NCI-H69 (cell line): ENCODE results near the gene ZBTB32.
"Not testable (repeated sequence)": the region's sequence is repeated elsewhere in the genome, so short reads cannot be mapped to it uniquely, and the experiment has no call there.

ENCODE experiments used
- DNase-seq: peaks from one replicate; lab custom pipeline; 2025; lab: John Stamatoyannopoulos, UW

The ZBTB32 gene

DNA sequence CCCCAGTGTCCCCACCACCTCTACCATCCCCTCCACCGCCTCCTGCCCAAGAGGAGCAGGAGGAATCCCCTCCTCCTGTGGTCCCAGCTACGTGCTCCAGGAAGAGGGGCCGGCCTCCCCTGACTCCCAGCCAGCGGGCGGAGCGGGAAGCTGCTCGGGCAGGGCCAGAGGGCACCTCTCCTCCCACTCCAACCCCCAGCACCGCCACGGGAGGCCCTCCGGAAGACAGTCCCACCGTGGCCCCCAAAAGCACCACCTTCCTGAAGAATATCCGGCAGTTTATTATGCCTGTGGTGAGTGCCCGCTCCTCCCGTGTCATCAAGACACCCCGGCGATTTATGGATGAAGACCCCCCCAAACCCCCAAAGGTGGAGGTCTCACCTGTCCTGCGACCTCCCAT, 16.3 kb downstream of the ZBTB32 start:
- DNase-seq = no peak

DNA sequence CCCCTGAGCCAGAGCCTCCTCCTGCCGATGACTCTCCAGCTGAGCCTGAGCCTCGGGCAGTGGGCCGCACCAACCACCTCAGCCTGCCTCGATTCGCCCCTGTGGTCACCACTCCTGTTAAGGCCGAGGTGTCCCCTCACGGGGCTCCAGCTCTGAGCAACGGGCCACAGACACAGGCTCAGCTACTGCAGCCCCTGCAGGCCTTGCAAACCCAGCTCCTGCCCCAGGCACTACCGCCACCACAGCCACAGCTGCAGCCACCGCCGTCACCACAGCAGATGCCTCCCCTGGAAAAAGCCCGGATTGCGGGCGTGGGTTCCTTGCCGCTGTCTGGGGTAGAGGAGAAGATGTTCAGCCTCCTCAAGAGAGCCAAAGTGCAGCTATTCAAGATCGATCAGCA, 17.0 kb downstream of the ZBTB32 start:
- no peak for DNase-seq

DNA sequence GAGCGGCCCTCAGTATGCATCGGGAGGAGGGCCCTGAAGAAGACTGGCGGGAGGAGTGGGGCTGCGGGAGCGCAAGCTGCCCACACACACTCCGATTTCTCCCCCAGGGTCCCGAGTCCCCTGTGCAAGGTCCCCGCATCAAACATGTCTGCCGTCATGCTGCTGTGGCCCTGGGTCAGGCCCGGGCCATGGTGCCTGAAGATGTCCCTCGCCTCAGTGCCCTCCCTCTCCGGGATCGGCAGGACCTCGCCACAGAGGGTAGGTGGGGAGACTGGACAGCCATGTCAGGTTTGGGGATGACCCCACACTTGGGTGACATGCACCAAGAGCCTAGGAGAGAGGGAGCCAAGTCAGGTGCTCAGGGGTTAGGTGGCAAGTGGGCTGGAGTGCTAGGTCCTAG, 18.1 kb downstream of the ZBTB32 start:
- no peak for DNase-seq

DNA sequence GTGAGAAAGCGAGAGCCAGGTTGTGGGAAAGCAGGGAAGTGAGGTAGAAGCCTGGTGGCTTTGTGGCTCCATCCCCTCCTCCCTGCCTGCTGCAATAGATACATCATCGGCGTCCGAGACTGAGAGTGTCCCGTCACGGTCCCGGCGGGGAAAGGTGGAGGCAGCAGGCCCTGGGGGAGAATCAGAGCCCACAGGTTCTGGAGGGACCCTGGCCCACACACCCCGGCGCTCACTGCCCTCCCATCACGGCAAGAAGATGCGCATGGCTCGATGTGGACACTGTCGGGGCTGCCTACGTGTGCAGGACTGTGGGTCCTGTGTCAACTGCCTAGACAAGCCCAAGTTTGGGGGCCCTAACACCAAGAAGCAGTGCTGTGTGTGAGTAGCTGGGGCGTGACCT, 18.5 kb downstream of the ZBTB32 start:
- DNase-seq = no peak

DNA sequence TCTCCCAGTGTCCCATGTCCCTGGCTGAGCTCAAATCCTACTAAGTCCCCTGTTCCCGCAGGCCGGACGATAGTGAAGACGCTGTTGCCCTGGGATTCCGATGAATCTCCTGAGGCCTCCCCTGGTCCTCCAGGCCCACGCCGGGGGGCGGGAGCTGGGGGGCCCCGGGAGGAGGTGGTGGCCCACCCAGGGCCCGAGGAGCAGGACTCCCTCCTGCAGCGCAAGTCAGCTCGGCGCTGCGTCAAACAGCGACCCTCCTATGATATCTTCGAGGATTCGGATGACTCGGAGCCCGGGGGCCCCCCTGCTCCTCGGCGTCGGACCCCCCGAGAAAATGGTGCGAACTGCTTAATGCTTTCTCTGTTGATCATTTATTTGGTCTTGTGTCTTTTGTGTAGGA, 19.3 kb downstream of the ZBTB32 start:
- DNase-seq = no peak

DNA sequence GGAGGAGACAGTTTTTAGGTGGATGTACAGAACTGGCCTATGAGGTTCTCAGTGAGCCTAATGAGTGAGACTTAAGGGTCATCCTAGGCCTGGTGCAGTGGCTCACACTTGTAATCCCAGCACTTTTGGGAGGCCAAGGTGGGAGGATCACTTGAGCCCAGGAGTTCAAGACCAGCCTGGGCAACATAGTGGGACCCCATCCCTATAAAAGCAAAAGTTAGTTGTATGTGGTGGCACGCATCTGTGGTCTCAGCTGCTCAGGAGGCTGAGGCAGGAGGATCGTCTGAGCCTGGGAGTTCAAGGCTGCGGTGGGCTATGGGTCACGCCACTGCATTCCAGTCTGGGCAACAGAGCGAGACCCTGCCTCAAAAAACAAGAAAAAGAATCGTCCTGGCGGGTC, 19.8 kb downstream of the ZBTB32 start:
- DNase-seq = not testable (repeated sequence)

DNA sequence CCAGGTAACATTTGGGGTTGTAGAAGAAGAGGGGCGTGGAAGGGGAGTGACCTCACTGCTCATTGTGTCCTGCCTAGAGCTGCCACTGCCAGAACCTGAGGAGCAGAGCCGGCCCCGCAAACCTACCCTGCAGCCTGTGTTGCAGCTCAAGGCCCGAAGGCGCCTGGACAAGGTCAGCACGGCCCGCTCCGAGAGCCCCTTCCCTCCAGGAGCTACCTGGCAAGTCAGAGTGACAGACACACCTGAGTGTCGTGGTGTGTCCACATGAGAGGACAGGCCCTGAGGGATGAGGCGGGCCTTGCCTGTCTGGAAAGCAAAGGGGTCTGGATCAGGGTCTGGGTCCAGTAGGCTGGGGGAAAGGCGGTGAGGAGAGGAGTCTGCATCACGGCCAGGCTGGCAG, 20.2 kb downstream of the ZBTB32 start:
- no peak for DNase-seq

DNA sequence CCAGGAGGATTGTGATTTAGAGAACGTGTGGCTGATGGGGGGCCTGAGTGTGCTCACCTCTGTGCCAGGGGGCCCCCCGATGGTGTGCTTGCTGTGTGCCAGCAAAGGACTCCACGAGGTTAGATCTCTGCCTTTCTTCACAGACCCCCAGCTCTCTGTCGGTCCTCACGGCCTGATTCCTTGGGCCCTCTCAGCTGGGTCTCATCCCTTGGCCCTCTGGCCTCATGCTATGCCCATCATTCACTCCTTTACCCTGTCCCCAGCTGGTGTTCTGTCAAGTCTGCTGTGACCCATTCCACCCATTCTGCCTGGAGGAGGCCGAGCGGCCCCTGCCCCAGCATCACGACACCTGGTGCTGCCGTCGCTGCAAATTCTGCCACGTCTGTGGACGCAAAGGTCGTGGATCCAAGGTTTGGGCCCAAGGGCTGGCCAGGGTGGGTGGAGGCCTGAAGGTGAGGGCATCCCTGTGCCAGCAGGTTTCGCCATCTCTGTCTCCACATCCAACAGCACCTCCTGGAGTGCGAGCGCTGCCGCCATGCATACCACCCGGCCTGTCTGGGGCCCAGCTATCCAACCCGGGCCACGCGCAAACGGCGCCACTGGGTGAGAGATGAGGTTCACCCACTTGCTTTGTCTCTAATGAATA, 21.0 kb downstream of the ZBTB32 start:
- DNase-seq = no peak

DNA sequence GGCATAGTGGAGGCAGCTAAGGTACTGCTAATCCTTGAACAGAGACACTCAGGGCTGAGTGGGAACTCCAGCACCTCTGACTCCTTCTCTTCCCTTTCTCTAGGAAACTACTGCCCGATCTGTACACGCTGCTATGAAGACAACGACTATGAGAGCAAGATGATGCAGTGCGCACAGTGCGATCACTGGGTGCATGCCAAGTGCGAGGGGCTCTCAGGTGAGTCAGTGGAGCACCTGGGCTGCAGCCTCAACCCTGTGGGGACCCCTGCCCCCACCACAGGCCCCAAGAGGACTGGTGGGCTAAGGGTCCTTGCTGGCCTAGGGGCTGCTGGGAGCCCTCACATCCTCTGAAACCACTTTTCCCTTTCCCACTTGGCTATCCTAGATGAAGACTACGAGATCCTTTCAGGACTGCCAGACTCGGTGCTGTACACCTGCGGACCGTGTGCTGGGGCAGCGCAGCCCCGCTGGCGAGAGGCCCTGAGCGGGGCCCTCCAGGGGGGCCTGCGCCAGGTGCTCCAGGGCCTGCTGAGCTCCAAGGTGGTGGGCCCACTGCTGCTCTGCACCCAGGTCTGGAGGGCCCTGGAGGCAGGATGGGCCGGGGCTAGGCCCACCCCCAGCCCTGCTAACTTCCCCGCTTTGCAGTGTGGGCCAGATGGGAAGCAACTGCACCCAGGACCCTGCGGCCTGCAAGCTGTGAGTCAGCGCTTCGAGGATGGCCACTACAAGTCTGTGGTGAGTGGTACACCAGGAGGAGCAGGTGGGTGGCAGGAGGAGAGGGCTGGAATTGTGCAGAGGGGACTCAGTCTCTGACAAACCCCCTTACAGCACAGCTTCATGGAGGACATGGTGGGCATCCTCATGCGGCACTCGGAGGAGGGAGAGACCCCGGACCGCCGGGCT, 22.9 kb downstream of the ZBTB32 start:
- no peak for DNase-seq

DNA sequence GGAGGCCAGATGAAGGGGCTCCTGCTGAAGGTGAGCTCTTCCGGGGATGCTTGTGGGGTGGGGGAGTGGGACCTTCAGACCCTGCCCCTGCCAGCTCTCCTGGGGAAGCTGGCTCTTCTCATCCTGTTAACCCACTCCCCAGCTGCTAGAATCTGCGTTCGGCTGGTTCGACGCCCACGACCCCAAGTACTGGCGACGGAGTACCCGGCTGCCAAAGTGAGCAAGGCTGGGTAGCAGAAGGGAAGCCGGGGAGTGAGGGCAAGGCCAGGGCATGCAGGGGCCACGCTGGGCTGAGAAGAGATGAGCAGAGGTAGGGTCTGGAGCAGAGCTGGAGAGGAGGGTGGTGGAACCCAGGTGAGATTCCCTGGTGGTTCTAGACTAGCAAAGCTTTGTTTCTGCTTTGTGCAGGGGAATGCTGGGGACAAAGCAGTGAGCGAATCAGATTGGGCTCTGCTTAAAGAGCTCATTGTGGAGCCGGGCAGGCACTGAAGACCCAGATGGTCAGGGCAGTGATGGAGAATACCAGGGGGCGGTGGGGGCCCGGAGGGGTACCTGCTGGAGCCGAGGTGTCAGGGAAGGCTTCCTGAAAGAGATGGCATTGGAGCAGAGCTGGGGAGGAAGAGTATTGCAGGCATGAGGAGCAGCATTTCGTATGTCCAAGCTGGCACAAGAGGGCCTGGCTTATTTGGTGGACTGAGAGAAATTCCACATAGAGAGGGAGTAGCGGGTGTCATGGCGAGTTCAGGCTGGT, 23.8 kb downstream of the ZBTB32 start:
- no peak for DNase-seq

DNA sequence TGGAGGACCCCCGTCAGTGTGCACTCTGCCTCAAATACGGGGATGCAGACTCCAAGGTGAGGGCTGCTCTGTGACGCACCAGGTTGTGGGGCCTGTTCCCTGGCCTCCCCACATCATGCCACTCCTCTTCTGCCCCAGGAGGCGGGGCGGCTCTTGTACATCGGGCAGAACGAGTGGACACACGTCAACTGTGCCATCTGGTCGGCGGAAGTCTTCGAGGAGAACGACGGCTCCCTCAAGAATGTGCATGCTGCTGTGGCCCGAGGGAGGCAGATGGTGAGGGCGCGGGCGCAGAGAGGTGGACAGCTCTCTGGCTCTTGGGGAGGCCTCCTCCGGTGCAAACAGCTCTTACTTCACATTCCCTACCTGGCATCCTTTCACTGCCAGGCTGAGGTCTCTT, 24.7 kb downstream of the ZBTB32 start:
- DNase-seq = no peak

DNA sequence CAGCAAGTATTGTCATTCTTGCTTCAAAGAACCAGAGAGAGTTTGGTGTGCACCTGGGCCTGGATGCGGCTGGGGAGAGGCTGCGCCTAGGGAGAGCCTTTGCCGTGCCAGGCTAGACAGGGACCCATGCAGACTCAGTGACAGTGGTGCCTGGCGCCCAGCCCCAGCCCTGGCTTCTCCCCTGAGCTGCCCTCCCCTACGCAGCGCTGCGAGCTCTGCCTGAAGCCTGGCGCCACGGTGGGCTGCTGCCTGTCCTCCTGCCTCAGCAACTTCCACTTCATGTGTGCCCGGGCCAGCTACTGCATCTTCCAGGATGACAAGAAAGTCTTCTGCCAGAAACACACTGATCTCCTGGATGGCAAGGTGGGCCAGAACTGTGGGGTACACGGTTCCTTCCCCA, 25.4 kb downstream of the ZBTB32 start:
- DNase-seq = no peak

DNA sequence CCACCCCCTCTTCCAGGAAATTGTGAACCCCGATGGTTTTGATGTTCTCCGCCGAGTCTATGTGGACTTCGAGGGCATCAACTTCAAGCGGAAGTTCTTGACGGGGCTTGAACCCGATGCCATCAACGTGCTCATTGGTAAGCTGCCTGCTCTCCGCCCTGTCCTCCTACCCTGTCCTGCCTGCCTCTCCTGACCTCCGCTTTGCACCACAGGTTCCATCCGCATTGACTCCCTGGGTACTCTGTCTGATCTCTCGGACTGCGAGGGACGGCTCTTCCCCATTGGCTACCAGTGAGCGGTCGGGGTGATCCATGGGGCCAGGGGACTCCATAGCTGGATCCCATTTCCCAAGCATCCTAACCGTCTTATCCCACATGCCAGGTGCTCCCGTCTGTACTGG, 26.0 kb downstream of the ZBTB32 start:
- no peak for DNase-seq

DNA sequence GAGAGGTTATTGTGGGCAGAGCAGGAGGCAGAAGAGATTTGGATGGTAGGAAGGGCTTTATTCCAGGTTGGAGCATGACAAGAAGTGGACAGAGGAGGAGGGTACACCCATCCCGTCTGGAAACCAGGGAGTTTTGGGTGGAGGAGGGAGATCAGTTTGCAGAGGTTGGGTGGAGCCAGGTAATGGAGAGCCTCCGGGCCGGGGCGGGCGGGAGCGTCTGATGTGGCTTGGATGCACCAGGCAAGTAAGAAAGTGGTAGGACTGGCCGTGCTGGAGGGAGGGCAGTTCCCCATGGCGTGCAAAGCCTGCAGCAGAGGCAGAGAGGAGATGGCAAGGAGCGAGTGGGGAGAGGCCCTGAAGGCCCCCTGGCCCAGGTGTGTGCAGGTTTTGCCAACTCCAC, 27.0 kb downstream of the ZBTB32 start:
- DNase-seq = no peak

DNA sequence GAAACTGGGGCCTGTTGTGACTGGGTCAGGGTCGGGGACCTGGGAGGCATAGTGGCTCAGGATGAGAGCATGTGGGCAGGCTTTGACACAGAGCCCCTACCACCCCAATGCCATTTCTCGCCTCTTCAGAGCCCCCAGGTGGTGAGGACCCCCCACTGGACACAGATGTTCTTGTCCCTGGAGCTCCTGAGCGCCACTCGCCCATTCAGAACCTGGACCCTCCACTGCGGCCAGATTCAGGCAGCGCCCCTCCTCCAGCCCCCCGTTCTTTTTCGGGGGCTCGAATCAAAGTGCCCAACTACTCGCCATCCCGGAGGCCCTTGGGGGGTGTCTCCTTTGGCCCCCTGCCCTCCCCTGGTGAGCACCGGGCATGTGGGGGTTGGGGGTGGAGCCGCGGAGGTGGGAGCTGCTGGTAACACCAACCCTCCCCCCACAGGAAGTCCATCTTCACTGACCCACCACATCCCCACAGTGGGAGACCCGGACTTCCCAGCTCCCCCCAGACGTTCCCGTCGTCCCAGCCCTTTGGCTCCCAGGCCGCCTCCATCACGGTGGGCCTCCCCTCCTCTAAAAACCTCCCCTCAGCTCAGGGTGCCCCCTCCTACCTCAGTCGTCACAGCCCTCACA, 27.5 kb downstream of the ZBTB32 start:
- DNase-seq = no peak

DNA sequence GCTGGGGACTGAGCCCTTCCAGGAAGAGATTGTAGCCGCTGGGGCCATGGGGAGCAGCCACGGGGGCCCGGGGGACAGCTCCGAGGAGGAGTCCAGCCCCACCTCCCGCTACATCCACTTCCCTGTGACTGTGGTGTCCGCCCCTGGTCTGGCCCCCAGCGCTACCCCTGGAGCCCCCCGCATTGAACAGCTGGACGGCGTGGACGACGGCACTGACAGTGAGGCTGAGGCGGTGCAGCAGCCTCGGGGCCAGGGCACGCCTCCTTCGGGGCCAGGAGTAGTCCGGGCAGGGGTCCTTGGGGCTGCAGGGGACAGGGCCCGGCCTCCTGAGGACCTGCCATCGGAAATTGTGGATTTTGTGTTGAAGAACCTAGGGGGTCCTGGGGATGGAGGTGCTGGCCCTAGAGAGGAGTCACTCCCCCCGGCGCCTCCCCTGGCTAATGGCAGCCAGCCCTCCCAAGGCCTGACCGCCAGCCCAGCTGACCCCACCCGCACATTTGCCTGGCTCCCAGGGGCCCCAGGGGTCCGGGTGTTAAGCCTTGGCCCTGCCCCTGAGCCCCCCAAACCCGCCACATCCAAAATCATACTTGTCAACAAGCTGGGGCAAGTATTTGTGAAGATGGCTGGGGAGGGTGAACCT, 28.3 kb downstream of the ZBTB32 start:
- no peak for DNase-seq

DNA sequence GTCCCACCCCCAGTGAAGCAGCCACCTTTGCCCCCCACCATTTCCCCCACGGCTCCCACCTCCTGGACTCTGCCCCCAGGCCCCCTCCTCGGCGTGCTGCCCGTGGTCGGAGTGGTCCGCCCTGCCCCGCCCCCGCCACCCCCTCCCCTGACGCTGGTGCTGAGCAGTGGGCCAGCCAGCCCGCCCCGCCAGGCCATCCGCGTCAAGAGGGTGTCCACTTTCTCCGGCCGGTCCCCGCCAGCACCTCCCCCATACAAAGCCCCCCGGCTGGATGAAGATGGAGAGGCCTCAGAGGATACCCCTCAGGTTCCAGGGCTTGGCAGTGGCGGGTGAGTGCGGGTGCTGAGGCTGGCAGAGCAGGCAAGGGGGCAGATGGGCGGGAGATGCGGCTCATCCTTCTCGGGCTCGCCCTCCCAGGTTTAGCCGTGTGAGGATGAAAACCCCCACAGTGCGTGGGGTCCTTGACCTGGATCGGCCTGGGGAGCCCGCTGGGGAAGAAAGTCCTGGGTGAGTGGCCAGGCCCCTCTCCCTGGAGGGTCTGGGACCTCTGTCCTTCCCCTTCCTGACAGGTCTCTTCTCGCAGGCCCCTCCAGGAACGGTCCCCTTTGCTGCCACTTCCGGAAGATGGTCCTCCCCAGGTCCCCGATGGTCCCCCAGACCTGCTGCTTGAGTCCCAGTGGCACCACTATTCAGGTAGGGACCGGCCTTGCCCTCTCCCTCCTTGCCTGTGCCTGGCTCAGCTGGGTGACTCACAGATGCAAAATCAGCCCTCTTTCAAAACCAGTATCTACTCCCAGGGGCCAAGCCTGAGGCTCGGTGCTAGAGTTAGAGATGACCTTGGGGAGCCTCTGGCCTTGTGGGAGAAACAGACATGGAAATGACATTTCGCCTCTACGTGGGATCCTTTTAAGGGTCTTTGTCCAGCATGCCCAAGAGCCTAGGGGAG, 29.1 kb downstream of the ZBTB32 start:
- no peak for DNase-seq

DNA sequence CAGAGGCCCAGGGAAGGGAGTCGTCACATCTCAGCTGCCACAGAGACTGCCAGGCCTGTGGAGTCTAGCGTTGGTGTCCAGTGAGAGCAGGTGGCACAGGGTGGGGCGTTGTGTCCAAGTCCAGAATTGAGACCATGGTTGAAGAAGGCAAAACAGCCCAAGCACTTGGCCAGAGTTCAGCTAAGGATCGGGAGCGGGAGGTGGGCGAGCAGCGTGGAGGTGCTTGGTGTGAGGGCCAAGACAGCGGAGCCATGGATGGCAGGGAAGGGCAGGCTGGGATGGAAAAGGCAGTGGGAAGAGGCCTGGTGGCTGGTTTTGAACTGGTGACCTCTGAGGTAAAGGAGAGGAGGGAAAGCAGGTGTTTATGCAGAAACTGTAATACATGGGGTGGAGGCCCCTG, 29.9 kb downstream of the ZBTB32 start:
- DNase-seq = no peak

DNA sequence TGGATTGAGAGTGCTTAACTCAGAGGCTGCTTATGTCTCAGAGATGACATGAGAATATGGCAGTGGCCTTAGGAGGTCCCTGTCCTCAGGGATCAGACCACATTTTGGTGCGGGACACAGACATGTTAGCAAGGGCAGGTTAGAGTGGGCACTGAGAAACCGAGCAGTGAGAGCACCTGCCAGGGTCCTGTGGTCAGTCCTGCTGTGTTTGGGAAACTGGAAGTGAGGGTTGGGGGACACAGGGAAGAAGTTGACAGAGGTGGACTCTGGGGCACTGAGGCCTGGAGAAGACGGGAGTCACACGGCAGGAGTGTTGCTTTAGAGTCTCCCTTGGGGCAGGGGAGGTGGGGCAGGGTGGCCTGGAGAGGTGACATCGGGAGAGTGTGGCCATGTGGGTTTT, 30.5 kb downstream of the ZBTB32 start:
- DNase-seq = no peak

DNA sequence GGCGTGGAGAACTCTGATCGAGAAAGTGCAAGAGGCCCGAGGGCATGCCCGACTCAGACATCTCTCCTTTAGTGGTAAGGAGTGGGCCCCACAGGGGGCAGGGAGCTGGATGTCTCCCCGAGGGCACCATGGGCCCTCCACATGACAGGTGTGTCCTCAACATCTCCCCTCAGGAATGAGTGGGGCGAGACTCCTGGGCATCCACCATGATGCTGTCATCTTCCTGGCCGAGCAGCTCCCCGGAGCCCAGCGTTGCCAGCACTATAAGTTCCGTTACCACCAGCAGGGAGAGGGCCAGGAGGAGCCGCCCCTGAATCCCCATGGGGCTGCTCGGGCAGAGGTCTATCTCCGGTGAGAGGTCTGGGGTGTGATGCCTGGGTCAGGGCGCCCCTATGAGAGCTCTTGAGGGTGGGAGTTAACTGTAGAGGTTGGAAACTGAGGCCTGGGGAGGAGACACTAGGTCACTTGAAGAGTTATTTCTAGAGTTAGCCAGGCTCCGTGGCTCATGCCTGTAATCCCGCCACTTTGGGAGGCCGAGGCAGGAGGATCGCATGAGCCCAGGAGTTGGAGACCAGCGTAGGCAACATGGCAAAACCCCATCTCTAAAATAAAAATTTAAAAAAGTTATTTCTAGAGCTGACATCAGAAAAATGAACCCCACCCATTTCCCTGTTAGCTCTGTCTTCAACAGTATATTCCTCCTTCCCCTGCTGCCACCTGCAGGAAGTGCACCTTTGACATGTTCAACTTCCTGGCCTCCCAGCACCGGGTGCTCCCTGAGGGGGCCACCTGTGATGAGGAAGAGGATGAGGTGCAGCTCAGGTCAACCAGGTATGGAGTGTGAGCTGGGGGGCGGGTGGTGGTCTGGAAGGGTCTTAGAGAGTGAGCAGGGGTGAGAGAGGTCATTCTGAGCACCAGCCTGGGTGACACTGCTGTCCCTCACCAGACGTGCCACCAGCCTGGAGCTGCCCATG, 32.8 kb downstream of the ZBTB32 start:
- DNase-seq = peak; percentile 9
